HUES48 (cell line): ENCODE measurements around the gene MLLT11.
A peak's percentile ranks its signal among the peaks of the same experiment; 100 is the strongest.

Experiments
- H3K27ac ChIP-seq: one replicate; pipeline ENCODE4 v1.7.0; 2013; ENCODE audit warnings: low read depth, low read length, inconsistent platforms
- H3K27me3 ChIP-seq: 2 replicates; pipeline ENCODE4 v1.6.1; 2013; ENCODE audit warnings: mild to moderate bottlenecking, low read length; ENCODE audit not compliant: control insufficient read depth, insufficient read depth
- H3K36me3 ChIP-seq: 2 replicates; pipeline ENCODE4 v1.6.1; 2013; ENCODE audit warnings: low read length; ENCODE audit not compliant: control insufficient read depth, insufficient read depth
- H3K4me1 ChIP-seq: 2 replicates; pipeline ENCODE4 v1.6.1; 2013; ENCODE audit warnings: mild to moderate bottlenecking, low read length; ENCODE audit not compliant: control insufficient read depth, insufficient read depth
- H3K4me3 ChIP-seq: 2 replicates; pipeline ENCODE4 v1.5.1; 2013; ENCODE audit warnings: mild to moderate bottlenecking, low read depth, low read length
- H3K9ac ChIP-seq: 2 replicates; pipeline ENCODE4 v1.6.1; 2013; ENCODE audit warnings: mild to moderate bottlenecking, low read depth, low read length, moderate library complexity
- H3K9me3 ChIP-seq: 2 replicates; pipeline ENCODE4 v1.6.1; 2013; ENCODE audit warnings: low read length; ENCODE audit not compliant: control insufficient read depth, insufficient read depth

The MLLT11 gene, protein sequence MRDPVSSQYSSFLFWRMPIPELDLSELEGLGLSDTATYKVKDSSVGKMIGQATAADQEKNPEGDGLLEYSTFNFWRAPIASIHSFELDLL

DNA sequence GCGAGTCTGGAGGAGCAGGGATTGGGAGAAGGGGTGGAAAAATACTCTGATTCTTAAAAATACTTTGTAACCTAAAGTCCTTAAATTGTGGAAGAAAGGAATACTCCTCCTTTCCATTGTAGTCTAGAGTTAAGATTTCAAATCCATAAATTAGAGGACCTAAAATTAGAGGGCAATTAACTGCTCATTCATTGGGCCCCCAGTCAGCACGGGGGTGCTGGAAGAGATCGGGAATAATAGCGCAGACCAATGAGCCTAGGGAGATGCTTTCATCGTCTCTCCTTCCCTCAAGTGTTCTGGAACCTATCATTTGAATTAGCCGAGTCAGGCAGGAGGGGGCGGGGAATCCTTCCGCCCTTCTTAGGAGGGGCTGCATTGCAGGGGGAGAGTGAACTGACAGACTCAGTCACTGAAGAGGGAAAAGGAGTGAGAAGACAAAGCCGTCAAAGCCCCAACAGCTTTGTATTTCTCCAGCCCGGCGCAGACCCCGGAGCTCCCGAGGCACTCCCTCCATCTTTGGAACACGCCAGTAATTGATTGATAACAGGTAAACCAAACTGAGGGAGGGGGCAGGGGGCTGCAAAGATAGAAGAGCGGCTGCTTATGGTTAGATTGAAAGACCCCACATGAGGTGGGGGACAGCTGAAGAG, at the start of gene MLLT11:
TSS of gene MLLT11 (plus strand) at position 391 of the 650 bp plus-strand sequence. CDS start 6,828 bp downstream, outside the sequence.
- Histone ChIP-seq H3K36me3 (peaks cover 22% of the 10 kb centered on the region), H3K4me1 (peaks cover 31% of the 10 kb centered on the region), H3K4me3 (peak within 1 kb of the TSS; percentile 93), H3K9me3 (no peaks in the 10 kb centered on the region), H3K27ac (peak within 1 kb of the TSS; percentile 92), H3K9ac (peak within 1 kb of the TSS; percentile 84), H3K27me3 (no peaks in the 10 kb centered on the region)

- H3K4me3 ChIP-seq, result no peak overlapping the region
- peaks cover 14% of the 10 kb centered on the region; the same call in 1 of the 2 replicates for H3K4me1 ChIP-seq
- H3K27me3 ChIP-seq, result no peaks in the 10 kb centered on the region
- H3K27ac ChIP-seq, result no peak overlapping the region
- no peaks in the 10 kb centered on the region; the same call in 1 of the 2 replicates for H3K36me3 ChIP-seq
- H3K9ac ChIP-seq, result no peak overlapping the region
- H3K9me3 ChIP-seq, result no peaks in the 10 kb centered on the region
Observed at GRCh38 chr1:151011154-151011850, 48.9 kb upstream of the MLLT11 start.

GRCh38 chr1:151012684-151013471, 47.3 kb upstream of the MLLT11 start:
- H3K27ac ChIP-seq, result no peak overlapping the region

DNA sequence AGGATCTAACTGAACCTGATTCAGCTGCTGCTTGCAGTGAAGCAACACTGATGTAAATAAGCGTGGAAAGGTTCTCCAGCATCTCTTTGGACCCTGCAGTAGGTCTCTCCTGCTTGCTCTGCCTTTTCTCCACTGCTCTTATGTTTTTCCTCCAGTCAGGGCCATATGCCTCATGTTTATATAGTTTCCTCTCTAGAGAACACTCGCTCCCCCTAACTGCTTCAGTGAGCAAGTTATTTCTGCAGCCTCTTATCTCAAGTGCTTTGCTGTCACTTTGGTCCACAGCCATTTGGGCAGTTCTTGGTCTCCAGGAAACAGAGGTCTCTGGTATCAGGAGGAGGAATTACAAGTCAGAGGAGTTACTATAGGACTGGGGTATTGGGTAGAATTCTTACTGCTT, 46.7 kb upstream of the MLLT11 start:
- H3K9me3 ChIP-seq, result no peaks in the 10 kb centered on the region
- no peak overlapping the region for H3K9ac ChIP-seq
- no peaks in the 10 kb centered on the region for H3K27me3 ChIP-seq
- peaks cover 6% of the 10 kb centered on the region; the same call in 1 of the 2 replicates for H3K4me1 ChIP-seq
- H3K27ac ChIP-seq, result no peak overlapping the region
- H3K36me3 ChIP-seq, result peaks cover 10% of the 10 kb centered on the region
- no peak overlapping the region for H3K4me3 ChIP-seq

More at GRCh38 chr1:151012684-151013471, 47.3 kb upstream of the MLLT11 start:
- H3K27me3 ChIP-seq, result no peaks in the 10 kb centered on the region
- H3K4me1 ChIP-seq, result peaks cover 8% of the 10 kb centered on the region; the same call in 1 of the 2 replicates
- H3K9ac ChIP-seq, result no peak overlapping the region
- no peaks in the 10 kb centered on the region for H3K9me3 ChIP-seq
- H3K4me3 ChIP-seq, result no peak overlapping the region
- peaks cover 3% of the 10 kb centered on the region for H3K36me3 ChIP-seq

DNA sequence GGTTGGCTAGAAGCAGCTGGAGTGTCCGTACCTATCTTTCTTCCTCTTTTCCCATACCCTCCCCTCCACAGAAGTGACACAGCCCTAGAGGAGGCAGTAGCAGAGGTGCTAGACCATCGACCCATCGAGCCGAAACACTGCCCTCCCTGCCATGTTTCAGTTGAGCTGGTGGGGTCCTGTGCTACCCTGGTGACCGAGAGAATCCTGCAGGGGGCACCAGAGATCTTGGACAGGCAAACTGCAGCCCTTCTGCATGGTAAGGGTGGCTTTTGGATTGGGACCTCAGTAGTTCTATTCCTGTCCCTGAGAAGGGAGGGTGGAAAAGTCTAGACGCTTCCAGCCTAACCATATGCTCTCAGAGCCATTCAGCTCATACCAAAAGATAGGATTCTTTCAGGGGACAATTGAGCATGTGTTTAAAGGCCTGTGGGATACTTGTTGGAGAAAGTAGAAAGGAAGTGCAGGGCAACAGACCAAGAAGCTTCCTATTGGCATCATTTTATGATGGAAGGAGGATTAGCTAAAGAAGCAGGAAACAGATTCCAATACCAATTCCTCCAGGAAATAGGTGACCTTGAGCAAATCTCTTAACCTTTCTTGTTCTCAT, 35.6 kb upstream of the MLLT11 start:
- H3K36me3 ChIP-seq, result peaks cover 31% of the 10 kb centered on the region
- H3K27ac ChIP-seq, result no peak overlapping the region
- no peaks in the 10 kb centered on the region for H3K4me1 ChIP-seq
- H3K4me3 ChIP-seq, result no peak overlapping the region
- H3K9ac ChIP-seq, result no peak overlapping the region
- no peaks in the 10 kb centered on the region for H3K9me3 ChIP-seq
- H3K27me3 ChIP-seq, result no peaks in the 10 kb centered on the region

DNA sequence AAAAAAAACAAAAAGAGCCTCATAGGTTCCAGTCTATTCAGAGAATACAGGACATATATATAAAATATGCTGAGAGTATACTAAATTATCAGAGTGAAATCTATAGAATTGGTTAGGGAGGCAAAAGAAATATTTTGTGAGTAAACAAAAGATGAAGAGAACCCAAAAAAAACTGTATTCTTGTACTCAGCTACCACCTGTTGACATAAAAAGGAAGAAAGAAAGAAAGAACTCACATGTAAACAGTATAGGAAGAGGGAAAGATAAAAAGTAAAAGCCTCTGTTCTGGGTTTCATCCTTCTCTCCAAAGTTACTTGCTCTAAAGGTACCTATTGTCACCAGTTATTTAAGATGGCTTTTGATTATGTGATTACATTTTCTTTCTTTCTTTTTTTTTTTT, 33.7 kb upstream of the MLLT11 start:
- Histone ChIP-seq H3K27me3 (no peaks in the 10 kb centered on the region), H3K27ac (no peak overlapping the region), H3K4me1 (no peaks in the 10 kb centered on the region), H3K36me3 (peaks cover 43% of the 10 kb centered on the region), H3K9me3 (no peaks in the 10 kb centered on the region), H3K4me3 (no peak overlapping the region), H3K9ac (no peak overlapping the region)

DNA sequence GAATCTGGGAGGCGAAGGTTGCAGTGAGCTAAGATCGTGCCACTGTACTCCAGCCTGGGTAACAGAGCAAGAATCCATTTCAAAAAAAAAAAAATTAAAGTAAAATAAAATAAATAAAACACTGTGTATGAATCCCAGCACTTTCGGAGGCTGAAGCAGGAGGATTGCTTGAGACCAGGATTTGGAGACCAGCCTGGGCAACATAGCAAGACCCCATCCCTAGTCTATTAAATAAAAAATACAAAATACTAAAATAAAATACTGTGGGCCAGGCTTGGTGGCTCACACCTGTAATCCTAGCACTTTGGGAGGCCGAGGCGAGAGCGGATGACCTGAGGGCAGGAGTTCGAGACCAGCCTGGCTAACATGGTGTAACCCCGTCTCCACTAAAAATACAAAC, 28.0 kb upstream of the MLLT11 start:
- Histone ChIP-seq H3K27me3 (no peaks in the 10 kb centered on the region), H3K9ac (no peak overlapping the region), H3K9me3 (no peaks in the 10 kb centered on the region), H3K36me3 (peaks cover 44% of the 10 kb centered on the region), H3K4me3 (no peak overlapping the region), H3K27ac (no peak overlapping the region), H3K4me1 (peaks cover 7% of the 10 kb centered on the region)

- Histone ChIP-seq H3K4me3 (no peak overlapping the region), H3K9ac (no peak overlapping the region), H3K4me1 (peaks cover 7% of the 10 kb centered on the region), H3K36me3 (peaks cover 26% of the 10 kb centered on the region), H3K27me3 (no peaks in the 10 kb centered on the region), H3K27ac (no peak overlapping the region), H3K9me3 (no peaks in the 10 kb centered on the region)
Observed at GRCh38 chr1:151035167-151035566, 25.0 kb upstream of the MLLT11 start.

DNA sequence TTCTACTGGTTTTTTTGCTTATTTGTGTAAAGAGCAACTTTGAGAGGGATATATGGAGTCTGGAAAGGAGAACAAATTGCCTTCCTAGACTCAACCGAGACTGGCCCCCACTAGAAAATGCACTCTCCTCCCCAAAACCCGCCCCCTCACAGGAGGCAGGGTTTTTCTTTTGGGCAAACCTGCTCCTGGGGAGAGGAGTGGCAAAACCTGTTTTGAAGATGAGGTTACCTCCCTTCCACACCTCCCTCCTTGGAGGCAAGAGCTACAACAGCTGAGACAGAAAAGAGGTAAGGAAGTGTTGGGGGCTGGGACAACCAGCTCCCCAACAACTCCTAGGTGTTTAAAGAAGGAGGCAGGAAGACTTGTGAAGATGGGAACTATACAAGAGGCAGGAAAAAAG, 23.8 kb upstream of the MLLT11 start, which contains the start of gene BNIPL:
TSS of gene BNIPL (plus strand) at position 231 of the 400 bp plus-strand sequence. CDS start at position 371, 140 bp downstream.
- Histone ChIP-seq H3K27me3 (no peaks in the 10 kb centered on the region), H3K36me3 (peaks cover 17% of the 10 kb centered on the region), H3K4me1 (peaks cover 7% of the 10 kb centered on the region), H3K27ac (peak within 1 kb of the TSS; percentile 39), H3K9me3 (no peaks in the 10 kb centered on the region), H3K4me3 (peak within 1 kb of the TSS; percentile 30; the same call in 1 of the 2 replicates), H3K9ac (no peak within 1 kb of the TSS)

DNA sequence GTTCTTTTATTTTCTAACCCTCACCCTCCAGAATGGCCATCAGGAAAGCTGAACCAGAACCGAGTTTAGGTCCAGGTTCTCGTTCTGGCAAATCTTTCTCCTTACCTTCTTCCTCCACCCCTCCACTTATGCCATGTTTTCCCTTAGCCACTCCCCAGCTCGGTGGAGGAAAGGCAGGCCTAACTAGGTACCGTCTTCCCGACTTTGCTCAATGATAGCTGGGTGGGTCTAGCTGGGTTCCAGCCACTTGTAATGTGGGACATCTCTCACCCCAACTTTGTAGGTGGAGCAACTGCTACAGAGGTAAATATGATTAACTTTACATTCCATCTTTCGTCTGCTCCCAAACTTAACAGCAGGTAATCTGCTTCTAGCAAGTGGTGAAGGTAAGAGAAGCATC, 23.2 kb upstream of the MLLT11 start:
- no peak overlapping the region for H3K4me3 ChIP-seq

More for the DNA sequence above, 23.2 kb upstream of the MLLT11 start:
- Histone ChIP-seq H3K36me3 (peaks cover 12% of the 10 kb centered on the region), H3K4me1 (peaks cover 7% of the 10 kb centered on the region), H3K9me3 (no peaks in the 10 kb centered on the region), H3K27me3 (no peaks in the 10 kb centered on the region), H3K27ac (peak overlapping the region; percentile 39), H3K9ac (no peak overlapping the region)
